Ecto neural progenitor cell (in vitro differentiated cells): ENCODE data around the gene ATIC.

Source experiments
- DNase-seq: peaks from one replicate; pipeline ENCODE4 v3.0.0-alpha.2; 2018; ENCODE audit warnings: low spot score

The ATIC gene

DNA sequence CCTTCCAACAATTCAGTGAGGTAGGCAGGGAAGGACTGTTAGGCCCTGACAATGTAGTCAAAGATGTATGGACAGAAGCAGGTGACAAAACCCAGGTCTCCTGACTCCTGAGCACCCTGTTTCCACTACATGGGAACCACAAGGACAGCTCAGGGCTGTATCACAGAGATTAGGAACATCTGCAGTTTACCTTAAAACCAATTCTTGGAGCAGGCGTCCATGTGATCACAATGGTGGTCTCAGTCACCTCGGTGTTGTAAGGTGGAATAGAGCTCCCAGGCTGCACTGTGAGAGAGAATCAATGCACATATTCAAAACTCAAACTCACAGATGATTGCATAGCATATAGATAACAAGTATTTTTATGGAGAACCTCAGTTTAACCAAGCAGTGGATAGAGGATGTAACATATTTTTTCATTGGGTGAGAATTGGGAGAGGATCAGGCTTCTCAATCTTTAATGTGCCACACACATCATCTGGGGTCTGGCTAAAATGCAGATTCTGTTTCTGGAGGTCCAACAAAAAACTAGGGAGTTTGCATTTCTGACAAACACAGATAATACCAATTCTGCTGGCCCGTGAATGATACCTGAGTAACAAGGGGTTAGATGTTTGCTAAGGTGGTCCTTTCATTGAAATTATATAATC lies 87.3 kb downstream of the ATIC start:
- DNase-seq = no peak
